ENCODE results near the gene WDR70. TPM values are rescaled to one million over a fixed set of nuclear protein-coding genes. Genes with fewer than 3 reads are reported as not detected.
"Not testable (repeated sequence)": the region's sequence is repeated elsewhere in the genome, so short reads cannot be mapped to it uniquely, and the experiment has no call there.

The WDR70 gene
- total RNA-seq, 1 experiment from 2014 or later, result 30.0 TPM

DNA sequence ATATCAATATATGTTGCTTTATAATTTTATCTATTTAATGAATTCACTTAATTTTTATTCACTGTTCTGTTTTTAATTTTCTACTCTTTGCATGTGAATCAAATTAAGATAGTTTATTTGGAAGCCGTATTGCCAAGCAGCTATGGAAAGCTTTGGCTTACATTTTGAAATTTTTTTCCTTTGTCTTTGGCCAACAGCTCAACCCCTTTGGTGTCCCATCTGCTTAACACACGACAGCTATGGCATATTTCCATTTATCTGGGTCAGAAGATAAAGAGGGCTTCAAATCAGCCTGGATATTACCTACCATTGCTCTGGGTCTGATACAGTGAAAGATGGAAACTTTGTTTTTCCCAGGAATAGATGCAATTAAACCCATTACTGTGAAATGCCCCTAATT is 201.0 kb downstream of the WDR70 start:
- Mint-ChIP-seq H3K4me3 (ENCODE audit: low read depth, unreplicated experiment) (no peak overlapping the region), H3K9me3 (ENCODE audit: low read depth, unreplicated experiment) (no peaks in the 10 kb centered on the region), H3K27ac (ENCODE audit: unreplicated experiment) (no peak overlapping the region), H3K27me3 (ENCODE audit: unreplicated experiment) (no peaks in the 10 kb centered on the region), H3K4me1 (ENCODE audit: low read depth, unreplicated experiment) (no peaks in the 10 kb centered on the region), H3K36me3 (ENCODE audit: insufficient read depth, unreplicated experiment) (no peaks in the 10 kb centered on the region)
- intact Hi-C loops (cut with micrococcal nuclease; ENCODE audit: unreplicated experiment), result no loop called here
- no peak for TF ChIP-seq CTCF (IDR thresholded peaks at IDR 0.05; ENCODE audit: unreplicated experiment)
- no peak for DNase-seq
- CTCF ChIA-PET, result no interaction called here
- no TSS peak for BruUV-seq (replicated peaks)

GRCh38 chr5:37582202-37582601 is 203.1 kb downstream of the WDR70 start:
- intact Hi-C loops (cut with micrococcal nuclease; ENCODE audit: unreplicated experiment), result no loop called here
- Mint-ChIP-seq H3K27ac (ENCODE audit: unreplicated experiment) (no peak overlapping the region), H3K4me3 (ENCODE audit: low read depth, unreplicated experiment) (no peak overlapping the region), H3K4me1 (ENCODE audit: low read depth, unreplicated experiment) (no peaks in the 10 kb centered on the region), H3K36me3 (ENCODE audit: insufficient read depth, unreplicated experiment) (no peaks in the 10 kb centered on the region), H3K9me3 (ENCODE audit: low read depth, unreplicated experiment) (no peaks in the 10 kb centered on the region), H3K27me3 (ENCODE audit: unreplicated experiment) (no peaks in the 10 kb centered on the region)
- no TSS peak for BruUV-seq (replicated peaks)
- DNase-seq, result no peak
- TF ChIP-seq CTCF (IDR thresholded peaks at IDR 0.05; ENCODE audit: unreplicated experiment), result no peak
- CTCF ChIA-PET, result no interaction called here

DNA sequence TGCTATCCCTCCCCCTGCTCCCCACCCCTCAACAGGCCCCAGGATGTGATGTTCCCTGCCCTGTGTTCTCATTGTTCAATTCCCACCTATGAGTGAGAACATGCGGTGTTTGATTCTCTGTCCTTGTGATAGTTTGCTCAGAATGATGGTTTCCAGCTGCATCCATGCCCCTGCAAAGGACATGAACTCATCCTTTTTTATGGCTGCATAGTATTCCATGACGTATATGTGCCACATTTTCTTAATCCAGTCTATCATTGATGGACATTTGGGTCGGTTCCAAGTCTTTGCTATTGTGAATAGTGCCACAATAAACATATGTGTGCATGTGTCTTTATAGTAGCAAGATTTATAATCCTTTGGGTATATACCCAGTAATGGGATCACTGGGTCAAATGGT is 214.2 kb downstream of the WDR70 start:
- intact Hi-C loops (cut with micrococcal nuclease; ENCODE audit: unreplicated experiment); H3K9me3 Mint-ChIP-seq (ENCODE audit: low read depth, unreplicated experiment); BruUV-seq (replicated peaks); H3K4me3 Mint-ChIP-seq (ENCODE audit: low read depth, unreplicated experiment); CTCF ChIA-PET; H3K36me3 Mint-ChIP-seq (ENCODE audit: insufficient read depth, unreplicated experiment); H3K4me1 Mint-ChIP-seq (ENCODE audit: low read depth, unreplicated experiment); DNase-seq; H3K27ac Mint-ChIP-seq (ENCODE audit: unreplicated experiment); H3K27me3 Mint-ChIP-seq (ENCODE audit: unreplicated experiment): not testable (repeated sequence)

DNA sequence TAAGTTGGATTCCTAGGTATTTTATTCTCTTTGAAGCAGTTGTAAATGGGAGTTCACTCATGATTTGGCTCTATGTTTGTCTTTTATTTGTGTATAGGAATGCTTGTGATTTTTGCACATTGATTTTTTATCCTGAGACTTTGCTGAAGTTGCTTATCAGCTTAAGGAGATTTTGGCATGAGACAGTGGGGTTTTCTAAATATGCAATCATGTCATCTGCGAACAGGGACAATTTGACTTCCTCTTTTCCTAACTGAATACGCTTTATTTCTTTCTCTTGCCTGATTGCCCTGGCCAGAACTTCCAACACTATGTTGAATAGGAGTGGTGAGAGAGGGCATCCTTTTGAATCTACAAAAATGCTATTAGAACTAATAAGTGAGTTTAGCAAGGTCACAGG is 215.7 kb downstream of the WDR70 start:
- not testable (repeated sequence) for H3K4me1 Mint-ChIP-seq (ENCODE audit: low read depth, unreplicated experiment); BruUV-seq (replicated peaks)

DNA sequence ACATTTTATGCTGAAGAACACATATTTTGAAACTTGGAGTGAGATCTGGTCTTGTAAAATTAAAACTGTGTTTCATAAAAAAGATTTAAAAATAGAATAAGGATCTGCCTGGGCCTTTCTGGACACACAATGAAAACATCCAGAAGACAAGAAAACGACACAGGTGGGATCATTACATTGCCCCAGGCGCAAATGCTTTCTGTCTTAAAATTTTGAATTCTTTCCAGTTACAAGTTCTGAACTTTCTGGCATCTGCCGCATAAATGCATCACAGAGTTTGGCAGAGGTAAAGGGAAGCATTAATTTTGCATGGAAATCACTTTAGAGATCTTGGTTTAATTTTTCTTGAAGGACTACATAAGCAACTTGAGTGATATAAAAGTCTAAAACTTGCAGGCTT is 219.6 kb downstream of the WDR70 start:
- CTCF ChIA-PET, result no interaction called here
- Mint-ChIP-seq H3K4me3 (ENCODE audit: low read depth, unreplicated experiment) (no peak overlapping the region), H3K9me3 (ENCODE audit: low read depth, unreplicated experiment) (peaks cover 3% of the 10 kb centered on the region), H3K27ac (ENCODE audit: unreplicated experiment) (no peak overlapping the region), H3K4me1 (ENCODE audit: low read depth, unreplicated experiment) (no peaks in the 10 kb centered on the region), H3K27me3 (ENCODE audit: unreplicated experiment) (no peaks in the 10 kb centered on the region), H3K36me3 (ENCODE audit: insufficient read depth, unreplicated experiment) (no peaks in the 10 kb centered on the region)
- intact Hi-C loops (cut with micrococcal nuclease; ENCODE audit: unreplicated experiment), result no loop called here
- no peak for DNase-seq
- no TSS peak for BruUV-seq (replicated peaks)
- no peak for TF ChIP-seq CTCF (IDR thresholded peaks at IDR 0.05; ENCODE audit: unreplicated experiment)

More for the DNA sequence above, 215.7 kb downstream of the WDR70 start:
- H3K27me3 Mint-ChIP-seq (ENCODE audit: unreplicated experiment); H3K36me3 Mint-ChIP-seq (ENCODE audit: insufficient read depth, unreplicated experiment); H3K9me3 Mint-ChIP-seq (ENCODE audit: low read depth, unreplicated experiment); CTCF ChIA-PET; H3K27ac Mint-ChIP-seq (ENCODE audit: unreplicated experiment); H3K4me3 Mint-ChIP-seq (ENCODE audit: low read depth, unreplicated experiment); DNase-seq; intact Hi-C loops (cut with micrococcal nuclease; ENCODE audit: unreplicated experiment): not testable (repeated sequence)
